ENCODE measurements around the gene MTHFD2L.

DNA sequence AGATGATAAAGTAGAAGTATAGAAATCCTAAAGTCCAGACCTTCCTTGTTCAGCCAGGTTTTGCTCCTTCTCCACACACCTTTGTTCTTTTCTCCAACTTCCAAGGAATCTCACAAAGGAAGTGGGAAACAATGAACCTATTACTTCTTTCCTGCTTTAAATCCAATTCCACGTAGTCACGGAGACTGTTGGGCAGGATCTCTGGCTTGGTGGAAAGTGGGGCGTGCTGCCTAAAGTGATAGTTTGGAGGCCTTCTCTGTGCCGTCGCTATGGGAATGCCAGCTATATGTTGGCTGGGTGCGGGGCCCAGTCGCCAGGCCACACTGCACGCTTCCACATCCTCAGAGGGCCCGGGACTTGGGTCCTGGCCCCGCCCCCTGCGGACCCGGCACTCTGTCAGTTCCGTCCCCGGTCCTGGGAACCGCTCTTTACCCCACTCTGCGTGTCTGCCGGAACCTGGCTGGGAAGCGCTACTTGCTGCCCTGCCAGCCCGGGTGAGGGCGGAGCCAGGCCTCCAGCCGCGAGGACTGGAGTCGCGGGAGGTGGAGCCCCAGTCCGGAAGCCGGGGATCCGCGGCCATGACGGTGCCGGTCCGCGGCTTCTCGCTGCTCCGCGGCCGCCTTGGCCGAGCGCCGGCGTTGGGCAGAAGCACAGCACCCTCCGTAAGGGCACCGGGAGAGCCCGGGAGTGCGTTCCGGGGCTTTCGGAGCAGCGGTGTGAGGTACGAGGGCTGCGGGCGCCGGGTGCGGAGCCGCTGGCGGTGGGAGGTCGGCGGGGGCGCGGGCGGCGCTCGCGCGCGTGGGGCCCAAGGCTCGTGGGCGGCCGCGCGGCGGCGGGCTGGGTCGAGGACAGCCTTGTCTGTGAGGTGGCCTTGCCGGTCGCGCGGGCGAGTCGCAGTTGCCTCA lies at the start of gene MTHFD2L:
- TF ChIP-seq, protein P1, sequence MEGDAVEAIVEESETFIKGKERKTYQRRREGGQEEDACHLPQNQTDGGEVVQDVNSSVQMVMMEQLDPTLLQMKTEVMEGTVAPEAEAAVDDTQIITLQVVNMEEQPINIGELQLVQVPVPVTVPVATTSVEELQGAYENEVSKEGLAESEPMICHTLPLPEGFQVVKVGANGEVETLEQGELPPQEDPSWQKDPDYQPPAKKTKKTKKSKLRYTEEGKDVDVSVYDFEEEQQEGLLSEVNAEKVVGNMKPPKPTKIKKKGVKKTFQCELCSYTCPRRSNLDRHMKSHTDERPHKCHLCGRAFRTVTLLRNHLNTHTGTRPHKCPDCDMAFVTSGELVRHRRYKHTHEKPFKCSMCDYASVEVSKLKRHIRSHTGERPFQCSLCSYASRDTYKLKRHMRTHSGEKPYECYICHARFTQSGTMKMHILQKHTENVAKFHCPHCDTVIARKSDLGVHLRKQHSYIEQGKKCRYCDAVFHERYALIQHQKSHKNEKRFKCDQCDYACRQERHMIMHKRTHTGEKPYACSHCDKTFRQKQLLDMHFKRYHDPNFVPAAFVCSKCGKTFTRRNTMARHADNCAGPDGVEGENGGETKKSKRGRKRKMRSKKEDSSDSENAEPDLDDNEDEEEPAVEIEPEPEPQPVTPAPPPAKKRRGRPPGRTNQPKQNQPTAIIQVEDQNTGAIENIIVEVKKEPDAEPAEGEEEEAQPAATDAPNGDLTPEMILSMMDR (IDR thresholded peaks at IDR 0.05; ENCODE audit: poor library complexity), result no peak
- no peak for TF ChIP-seq EZH2phosphoT487 (IDR thresholded peaks at IDR 0.05; ENCODE audit: low read depth, severe bottlenecking, unreplicated experiment)
- TF ChIP-seq EZH2 (IDR thresholded peaks at IDR 0.05; ENCODE audit: borderline replicate concordance), result no peak
